ENCODE data around the gene ITGAD.

ITGAD gene

GRCh38 chr16:31393056-31393455 is at the start of gene ITGAD:
TSS of gene ITGAD (plus strand) at chr16:31393335. CDS start at chr16:31393361, 26 bp downstream.
- DNase-seq, result no peak

- no peak for DNase-seq
These were observed 48.4 kb upstream of the ITGAD start for GRCh38 chr16:31344712-31345111.

- DNase-seq, result no peak
These were observed 45.7 kb upstream of the ITGAD start for GRCh38 chr16:31347445-31347844.

GRCh38 chr16:31348579-31348978 is 44.6 kb upstream of the ITGAD start:
- DNase-seq, result no peak

GRCh38 chr16:31350275-31351005 is 42.7 kb upstream of the ITGAD start:
- no peak for DNase-seq

- no peak for DNase-seq
These were observed 41.7 kb upstream of the ITGAD start for GRCh38 chr16:31351246-31351941.

GRCh38 chr16:31351942-31352325 is 41.2 kb upstream of the ITGAD start:
- no peak for DNase-seq

- DNase-seq, result no peak
These were observed 40.6 kb upstream of the ITGAD start for GRCh38 chr16:31352376-31353115.

- DNase-seq, result peak; percentile 53
These were observed 38.5 kb upstream of the ITGAD start, which contains the start of gene ITGAX for GRCh38 chr16:31354394-31355291. TSS of gene ITGAX (plus strand) at chr16:31355176. CDS start at chr16:31355255, 79 bp downstream.

GRCh38 chr16:31355431-31356100 is 37.6 kb upstream of the ITGAD start:
- DNase-seq, result no peak

- no peak for DNase-seq
These were observed 36.4 kb upstream of the ITGAD start for GRCh38 chr16:31356566-31357323.

- no peak for DNase-seq
These were observed 35.6 kb upstream of the ITGAD start for GRCh38 chr16:31357324-31358109.

GRCh38 chr16:31360251-31360650 is 32.9 kb upstream of the ITGAD start:
- DNase-seq, result no peak

- no peak for DNase-seq
These were observed 31.7 kb upstream of the ITGAD start for GRCh38 chr16:31361201-31362110.

- no peak for DNase-seq
These were observed 30.4 kb upstream of the ITGAD start for GRCh38 chr16:31362476-31363405.

- DNase-seq, result no peak
These were observed 29.4 kb upstream of the ITGAD start for GRCh38 chr16:31363721-31364120.

- DNase-seq, result no peak
These were observed 28.7 kb upstream of the ITGAD start for GRCh38 chr16:31364421-31364820.
